Smooth muscle cell (in vitro differentiated cells): ENCODE measurements around the gene COPZ1. TPM values are rescaled to one million over a fixed set of nuclear protein-coding genes. Genes with fewer than 3 reads are reported as not detected.

Source experiments
- DNase-seq: peaks from one replicate; lab custom pipeline; 2025; ENCODE audit not compliant: unreplicated experiment; lab: John Stamatoyannopoulos, UW
- H2AFZ ChIP-seq: fragments of 200-600 bp; sonication (generic); 2 replicates; pipeline ENCODE4 v1.6.0; 2016; ENCODE audit warnings: antibody characterized with exemption, low read depth, mild to moderate bottlenecking
- H3F3A ChIP-seq: fragments of 200-600 bp; sonication (generic); 2 replicates; pipeline ENCODE4 v1.6.0; 2017; ENCODE audit warnings: antibody characterized with exemption, low read depth
- H3K27ac ChIP-seq: fragments of 200-600 bp; sonication (generic); 2 replicates; pipeline ENCODE4 v1.5.1; 2016; ENCODE audit warnings: low read depth, mild to moderate bottlenecking
- H3K27me3 ChIP-seq: fragments of 200-600 bp; sonication (generic); 2 replicates; pipeline ENCODE4 v1.6.1; 2016; ENCODE audit warnings: low read depth, mild to moderate bottlenecking
- H3K36me3 ChIP-seq: fragments of 200-600 bp; sonication (generic); 2 replicates; pipeline ENCODE4 v1.5.1; 2016; ENCODE audit warnings: low read depth
- H3K4me1 ChIP-seq: fragments of 200-600 bp; sonication (generic); 2 replicates; pipeline ENCODE4 v1.5.1; 2016; ENCODE audit warnings: low read depth
- H3K4me2 ChIP-seq: fragments of 200-600 bp; sonication (generic); 2 replicates; pipeline ENCODE4 v1.6.0; 2016; ENCODE audit warnings: mild to moderate bottlenecking
- H3K4me3 ChIP-seq: fragments of 200-600 bp; sonication (generic); 2 replicates; pipeline ENCODE4 v1.5.1; 2016; ENCODE audit warnings: mild to moderate bottlenecking
- H3K79me2 ChIP-seq: fragments of 200-600 bp; sonication (generic); 2 replicates; pipeline ENCODE4 v1.6.0; 2016; ENCODE audit warnings: low read depth, mild to moderate bottlenecking
- H3K9ac ChIP-seq: fragments of 200-600 bp; sonication (generic); 2 replicates; pipeline ENCODE4 v1.6.0; 2016; ENCODE audit warnings: low read depth
- H3K9me3 ChIP-seq: fragments of 200-600 bp; sonication (generic); replicated peaks from 2 replicates; pipeline ENCODE4 v1.5.1; 2016; ENCODE audit warnings: low read depth
- H4K20me1 ChIP-seq: fragments of 200-600 bp; sonication (generic); 2 replicates; pipeline ENCODE4 v1.6.0; 2016; ENCODE audit warnings: low read depth
- CTCF ChIP-seq: fragments of 200-600 bp; sonication (generic); IDR thresholded peaks from 2 replicates; pipeline ENCODE4 v1.5.1; 2017; ENCODE audit warnings: borderline replicate concordance, mild to moderate bottlenecking, antibody characterized with exemption; ENCODE audit not compliant: insufficient read depth, poor library complexity, severe bottlenecking
- WGBS: methylation state at CpG from one replicate; pipeline ENCODE4 v1.1.7; 2016; ENCODE audit warnings: low lambda C conversion rate; 5-methylcytosine and 5-hydroxymethylcytosine counted together
- polyA plus RNA-seq: library from polyadenylated mRNA; unstranded; fragments of >200 nt; fragmentation: Nextera tagmentation; extraction: Ambion mirVana; gene quantifications from 2 replicates; pipeline ENCODE4 v1.2.1, GENCODE V29; 2016
- total RNA-seq: library from RNA; depleted of rRNA; stranded (reverse); fragments of >200 nt; gene quantifications from 2 replicates; pipeline ENCODE4 v1.2.3, GENCODE V29; 2014

The COPZ1 gene, protein sequence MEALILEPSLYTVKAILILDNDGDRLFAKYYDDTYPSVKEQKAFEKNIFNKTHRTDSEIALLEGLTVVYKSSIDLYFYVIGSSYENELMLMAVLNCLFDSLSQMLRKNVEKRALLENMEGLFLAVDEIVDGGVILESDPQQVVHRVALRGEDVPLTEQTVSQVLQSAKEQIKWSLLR
- total RNA-seq (147 and 163 TPM in 2 replicates), polyA plus RNA-seq (214 and 219 TPM in 2 replicates)

GRCh38 chr12:54324617-54325441 lies at the start of gene COPZ1:
Gene COPZ1, plus strand, starts transcription at chr12:54325131. Its CDS starts 33 bp downstream, at chr12:54325164.
- WGBS = 1% methylated on average over 34 of the region's 34 CpGs
- Histone ChIP-seq H3K4me1 (peaks cover 14% of the 10 kb centered on the region), H3K9ac (peak within 1 kb of the TSS; percentile 98), H3K27me3 (no peaks in the 10 kb centered on the region), H3K9me3 (no peaks in the 10 kb centered on the region), H3K79me2 (peaks cover 47% of the 10 kb centered on the region), H4K20me1 (peaks cover 10% of the 10 kb centered on the region), H3K36me3 (no peaks in the 10 kb centered on the region), H3K4me2 (peak within 1 kb of the TSS; percentile 97), H2AFZ (peak within 1 kb of the TSS; percentile 83), H3K27ac (peak within 1 kb of the TSS; percentile 88), H3K4me3 (peak within 1 kb of the TSS; percentile 80), H3F3A (no peaks in the 10 kb centered on the region)
- peak; percentile 65 for TF ChIP-seq CTCF
- DNase-seq = peak; percentile 90

DNA sequence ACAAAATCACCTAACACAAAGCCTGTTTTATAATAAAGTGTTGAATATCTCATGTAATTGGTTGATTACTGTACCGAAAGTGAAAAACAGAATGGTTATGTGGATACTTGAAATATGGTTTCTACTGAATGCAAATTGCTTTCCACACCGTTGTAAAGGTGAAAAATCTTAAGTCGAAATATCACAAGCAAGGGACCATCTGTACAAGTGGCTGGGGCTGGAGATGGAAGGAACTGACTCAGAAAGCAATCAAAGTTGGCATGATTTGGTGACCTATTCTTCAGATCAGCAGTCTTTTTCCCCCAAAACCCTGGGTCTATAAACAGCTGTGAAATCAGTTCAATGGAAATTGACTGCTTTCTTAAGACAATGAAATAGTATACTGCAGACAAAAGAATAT lies 48.6 kb upstream of the COPZ1 start:
- H2AFZ ChIP-seq = no peak overlapping the region
- no peak overlapping the region for H3K9ac ChIP-seq
- no peaks in the 10 kb centered on the region for H3K9me3 ChIP-seq
- TF ChIP-seq CTCF = no peak
- H3F3A ChIP-seq = peaks cover 4% of the 10 kb centered on the region
- no peak overlapping the region for H3K4me2 ChIP-seq
- H3K27ac ChIP-seq = no peak overlapping the region
- no peak for DNase-seq
- H3K4me3 ChIP-seq = no peak overlapping the region
- H3K27me3 ChIP-seq = no peaks in the 10 kb centered on the region
- over 99% methylated on average over 3 of the region's 3 CpGs for WGBS
- H4K20me1 ChIP-seq = peaks cover 7% of the 10 kb centered on the region
- peaks cover 5% of the 10 kb centered on the region for H3K36me3 ChIP-seq
- H3K79me2 ChIP-seq = peaks cover 83% of the 10 kb centered on the region
- H3K4me1 ChIP-seq = peaks cover 12% of the 10 kb centered on the region

GRCh38 chr12:54277823-54278276 lies 47.1 kb upstream of the COPZ1 start:
- no peaks in the 10 kb centered on the region for H3K27me3 ChIP-seq
- WGBS = 24% methylated on average over 5 of the region's 5 CpGs
- peak overlapping the region; percentile 89 for H3K27ac ChIP-seq
- no peak overlapping the region for H2AFZ ChIP-seq
- peaks cover 12% of the 10 kb centered on the region for H3K36me3 ChIP-seq
- H4K20me1 ChIP-seq = peaks cover 22% of the 10 kb centered on the region
- no peak for DNase-seq
- H3K9ac ChIP-seq = peak overlapping the region; percentile 85
- peak overlapping the region; percentile 89 for H3K4me2 ChIP-seq
- H3K9me3 ChIP-seq = no peaks in the 10 kb centered on the region
- peaks cover 10% of the 10 kb centered on the region for H3F3A ChIP-seq
- peaks cover 20% of the 10 kb centered on the region for H3K4me1 ChIP-seq
- H3K79me2 ChIP-seq = peaks cover 86% of the 10 kb centered on the region
- H3K4me3 ChIP-seq = peak overlapping the region; percentile 74
- no peak for TF ChIP-seq CTCF
